ENCODE results near the gene GMDS.

Gene GMDS

GRCh38 chr6:1917626-1918371, 327.6 kb downstream of the GMDS start:
- no peak for DNase-seq

GRCh38 chr6:1916334-1917070, 328.9 kb downstream of the GMDS start:
- no peak for DNase-seq

GRCh38 chr6:1915226-1915625, 330.2 kb downstream of the GMDS start:
- no peak for DNase-seq

- no peak for DNase-seq
Observed at GRCh38 chr6:1913577-1913976, 331.8 kb downstream of the GMDS start.

- no peak for DNase-seq
Observed at GRCh38 chr6:1912731-1913130, 332.7 kb downstream of the GMDS start.

- DNase-seq: no peak
Observed at GRCh38 chr6:1911474-1911873, 333.9 kb downstream of the GMDS start.

GRCh38 chr6:1910621-1911407, 334.6 kb downstream of the GMDS start:
- DNase-seq: no peak

- DNase-seq: no peak
Observed at GRCh38 chr6:1908784-1909183, 336.6 kb downstream of the GMDS start.

- no peak for DNase-seq
Observed at GRCh38 chr6:1906609-1907008, 338.8 kb downstream of the GMDS start.

- DNase-seq: no peak
Observed at GRCh38 chr6:1906014-1906413, 339.4 kb downstream of the GMDS start.

GRCh38 chr6:1904898-1905297, 340.5 kb downstream of the GMDS start:
- no peak for DNase-seq

GRCh38 chr6:1904466-1904799, 341.0 kb downstream of the GMDS start:
- DNase-seq: no peak

GRCh38 chr6:1903780-1904465, 341.5 kb downstream of the GMDS start:
- no peak for DNase-seq

GRCh38 chr6:1901556-1901955, 343.8 kb downstream of the GMDS start:
- no peak for DNase-seq

- DNase-seq: no peak
Observed at GRCh38 chr6:1896897-1897296, 348.5 kb downstream of the GMDS start.

- no peak for DNase-seq
Observed at GRCh38 chr6:1895721-1896120, 349.7 kb downstream of the GMDS start.

GRCh38 chr6:1894954-1895353, 350.5 kb downstream of the GMDS start:
- DNase-seq: no peak

GRCh38 chr6:1893470-1894130, 351.8 kb downstream of the GMDS start:
- DNase-seq: no peak

- DNase-seq: no peak
Observed at GRCh38 chr6:1892716-1893115, 352.7 kb downstream of the GMDS start.

- no peak for DNase-seq
Observed at GRCh38 chr6:1890987-1891386, 354.4 kb downstream of the GMDS start.

- DNase-seq: no peak
Observed at GRCh38 chr6:1890071-1890470, 355.3 kb downstream of the GMDS start.

- no peak for DNase-seq
Observed at GRCh38 chr6:1885576-1886011, 359.8 kb downstream of the GMDS start.

GRCh38 chr6:1884313-1884712, 361.1 kb downstream of the GMDS start:
- no peak for DNase-seq

Data from SIG-M5 (cell line).